HepG2 (cell line): ENCODE measurements around the gene SEPTIN12. TPM values are rescaled to one million over a fixed set of nuclear protein-coding genes. Genes with fewer than 3 reads are reported as not detected.

Source experiments
- E2F5 ChIP-seq: sonication (generic); formaldehyde crosslinking; conservative IDR thresholded peaks from 2 replicates; pipeline ENCODE4 v1.4.0; 2020; ENCODE audit warnings: missing genetic modification reagents
- EEA1 ChIP-seq: sonication (generic); formaldehyde crosslinking; IDR thresholded peaks from 2 replicates; pipeline ENCODE4 v1.5.1; 2020; ENCODE audit warnings: mild to moderate bottlenecking, missing genetic modification reagents, borderline replicate concordance
- ESRRA ChIP-seq: sonication (generic); formaldehyde crosslinking; IDR thresholded peaks from 2 replicates; pipeline ENCODE4 v1.5.1; 2020; ENCODE audit warnings: mild to moderate bottlenecking, low read depth, missing genetic modification reagents
- ETV6 ChIP-seq: sonication (generic); formaldehyde crosslinking; conservative IDR thresholded peaks from 2 replicates; pipeline ENCODE4 v1.4.0; 2020; ENCODE audit warnings: missing genetic modification reagents
- EZH2 ChIP-seq: conservative IDR thresholded peaks from 2 replicates; pipeline ENCODE4 v1.6.1; 2012; ENCODE audit warnings: mild to moderate bottlenecking, low read depth, low read length, moderate library complexity
- FOXC1 ChIP-seq: sonication (generic); formaldehyde crosslinking; IDR thresholded peaks from 2 replicates; pipeline ENCODE4 v1.8.0; 2022; ENCODE audit warnings: mild to moderate bottlenecking, missing genetic modification reagents, borderline replicate concordance
- GMEB1 ChIP-seq: sonication (generic); formaldehyde crosslinking; IDR thresholded peaks from 2 replicates; pipeline ENCODE4 v1.5.1; 2020; ENCODE audit warnings: missing genetic modification reagents, mild to moderate bottlenecking, borderline replicate concordance
- GMEB2 ChIP-seq: IDR thresholded peaks from 2 replicates; pipeline ENCODE4 v1.6.1; 2016; ENCODE audit warnings: missing biosample characterization, missing genetic modification reagents, low read depth
- HOXA7 ChIP-seq: sonication (generic); formaldehyde crosslinking; IDR thresholded peaks from 2 replicates; pipeline ENCODE4 v1.8.1; 2022; ENCODE audit warnings: mild to moderate bottlenecking, missing genetic modification reagents, moderate library complexity
- ISL2 ChIP-seq: sonication (generic); formaldehyde crosslinking; IDR thresholded peaks from 2 replicates; pipeline ENCODE4 v1.5.0; 2020; ENCODE audit warnings: missing genetic modification reagents
- JUN ChIP-seq: sonication (generic); formaldehyde crosslinking; IDR thresholded peaks from 2 replicates; pipeline ENCODE4 v1.4.0; 2020; ENCODE audit warnings: mild to moderate bottlenecking, missing genetic modification reagents
- NFYC ChIP-seq: IDR thresholded peaks from 2 replicates; pipeline ENCODE4 v1.6.1; 2016; ENCODE audit warnings: missing genetic modification reagents, missing compliant biosample characterization
- REPIN1 ChIP-seq: sonication (generic); formaldehyde crosslinking; IDR thresholded peaks from 2 replicates; pipeline ENCODE4 v1.8.0; 2022; ENCODE audit warnings: missing genetic modification reagents, low read depth, mild to moderate bottlenecking, borderline replicate concordance
- SNRNP70 ChIP-seq: fragments of 200-400 bp; formaldehyde crosslinking; IDR thresholded peaks from 2 replicates; pipeline ENCODE4 v1.6.1; 2017; ENCODE audit warnings: mild to moderate bottlenecking, low read depth, low read length, moderate library complexity
- TAF1 ChIP-seq: sonication (generic); formaldehyde crosslinking; IDR thresholded peaks from 2 replicates; pipeline ENCODE4 v1.4.0; 2020; ENCODE audit warnings: missing genetic modification reagents
- TRIM24 ChIP-seq: sonication (generic); formaldehyde crosslinking; IDR thresholded peaks from 2 replicates; pipeline ENCODE4 v1.8.0; 2022; ENCODE audit warnings: mild to moderate bottlenecking, missing genetic modification reagents
- ZKSCAN5 ChIP-seq: sonication (generic); formaldehyde crosslinking; IDR thresholded peaks from 2 replicates; pipeline ENCODE4 v1.5.1; 2020; ENCODE audit warnings: mild to moderate bottlenecking, missing genetic modification reagents
- ZNF577 ChIP-seq: sonication (generic); formaldehyde crosslinking; IDR thresholded peaks from 2 replicates; pipeline ENCODE4 v1.4.0; 2020; ENCODE audit warnings: mild to moderate bottlenecking, low read depth, missing genetic modification reagents, borderline replicate concordance
- ZNF850 ChIP-seq: sonication (generic); formaldehyde crosslinking; conservative IDR thresholded peaks from 2 replicates; pipeline ENCODE4 v1.9.0; 2021; ENCODE audit warnings: mild to moderate bottlenecking, missing genetic modification reagents
- ZSCAN21 ChIP-seq: sonication (generic); formaldehyde crosslinking; IDR thresholded peaks from 2 replicates; pipeline ENCODE4 v1.8.0; 2022; ENCODE audit warnings: mild to moderate bottlenecking, missing genetic modification reagents, moderate library complexity, borderline replicate concordance
- ZXDC ChIP-seq: sonication (generic); formaldehyde crosslinking; IDR thresholded peaks from 2 replicates; pipeline ENCODE4 v1.5.0; 2020; ENCODE audit warnings: mild to moderate bottlenecking, missing genetic modification reagents
- polyA plus RNA-seq, 8 experiments: library from polyadenylated mRNA; depleted of rRNA in 3 of 8; stranded (reverse) in 7 of 8; unstranded in 1 of 8; fragments of >200 nt; fragmentation: Illumina TruSeq in 4 of 8; extraction: Trizol in 4 of 8; gene quantifications; 2 replicates each; pipeline versions ENCODE4 v1.2.1 to v1.2.3, GENCODE V29; 2011 to 2016; ENCODE audit warnings: low read depth in 4 of 8, missing spikeins in 1 of 8, mixed read lengths in 1 of 8; ENCODE audit not compliant: insufficient read depth in 1 of 8
- total RNA-seq, 5 experiments: library from RNA; depleted of rRNA; stranded (reverse); fragments of >200 nt; fragmentation: Illumina TruSeq; extraction: Trizol; gene quantifications; 2 replicates each; pipeline ENCODE4 v1.2.3, GENCODE V29; 2016; ENCODE audit warnings: low read depth in 1 of 5
- TF ChIP-seq, protein P1 (sequence below): sonication (generic); formaldehyde crosslinking; IDR thresholded peaks from 2 replicates; pipeline ENCODE4 v1.4.0; 2020; ENCODE audit warnings: missing genetic modification reagents

SEPTIN12 gene
- total and polyA plus RNA-seq, 2 of the 13 experiments (the other 11 are each of a cell fraction or from before 2014, with no cell fraction given): 0.22 TPM; not detected in 1

DNA sequence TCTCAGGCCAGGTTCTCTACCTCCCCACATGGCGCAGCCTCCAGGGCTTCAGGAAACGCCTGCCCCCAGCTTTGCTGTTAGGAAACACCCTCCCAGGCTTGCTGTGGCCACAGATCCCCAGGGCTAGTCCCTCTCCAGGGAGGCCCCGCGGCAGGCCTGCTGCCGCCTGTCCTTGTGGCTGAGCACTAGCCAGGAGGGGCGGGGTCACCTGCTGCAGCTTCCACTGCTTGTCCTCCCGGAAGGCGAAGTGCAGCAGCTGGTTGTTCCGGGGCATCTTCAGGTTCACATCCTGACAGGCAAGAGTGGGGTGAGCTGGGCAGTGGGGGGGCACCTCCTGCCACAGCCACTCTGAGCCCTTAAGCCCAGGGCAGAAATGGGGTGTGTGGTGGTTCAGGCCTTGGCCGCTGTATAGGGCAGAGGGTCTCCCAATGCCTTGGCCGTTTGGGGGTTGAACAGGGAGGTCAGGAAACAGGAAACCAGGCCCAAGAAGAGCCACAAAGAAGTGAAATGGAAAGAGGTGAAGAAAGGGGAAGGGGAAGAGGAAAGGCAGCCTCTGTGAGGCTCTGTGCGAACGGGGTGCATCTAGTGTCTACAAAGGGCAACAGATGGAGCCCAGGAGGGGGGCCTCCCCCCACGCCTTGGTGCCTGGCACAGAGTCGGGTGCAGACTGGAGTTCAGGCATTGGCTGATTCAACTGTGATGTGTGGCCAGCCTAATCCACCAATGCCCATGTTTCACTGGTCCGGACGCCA lies 12.3 kb upstream of the SEPTIN12 start (continued):
- TF ChIP-seq FOXC1 (CRISPR knock-in tag) (no peak), ETV6 (no peak), TAF1 (CRISPR knock-in tag) (no peak), EEA1 (CRISPR knock-in tag) (no peak), ZNF850 (CRISPR knock-in tag) (no peak), ZXDC (CRISPR knock-in tag) (no peak), TRIM24 (CRISPR knock-in tag) (no peak), HOXA7 (CRISPR knock-in tag) (no peak), ZKSCAN5 (no peak), GMEB1 (CRISPR knock-in tag) (no peak), JUN (CRISPR knock-in tag) (no peak), E2F5 (CRISPR knock-in tag) (no peak), ZNF577 (CRISPR knock-in tag) (no peak), ISL2 (CRISPR knock-in tag) (no peak), NFYC (no peak), ZSCAN21 (CRISPR knock-in tag) (no peak), ESRRA (CRISPR knock-in tag) (no peak), EZH2 (no peak), GMEB2 (CRISPR knock-in tag) (no peak), REPIN1 (CRISPR knock-in tag) (no peak), SNRNP70 (no peak)
- TF ChIP-seq, protein P1, sequence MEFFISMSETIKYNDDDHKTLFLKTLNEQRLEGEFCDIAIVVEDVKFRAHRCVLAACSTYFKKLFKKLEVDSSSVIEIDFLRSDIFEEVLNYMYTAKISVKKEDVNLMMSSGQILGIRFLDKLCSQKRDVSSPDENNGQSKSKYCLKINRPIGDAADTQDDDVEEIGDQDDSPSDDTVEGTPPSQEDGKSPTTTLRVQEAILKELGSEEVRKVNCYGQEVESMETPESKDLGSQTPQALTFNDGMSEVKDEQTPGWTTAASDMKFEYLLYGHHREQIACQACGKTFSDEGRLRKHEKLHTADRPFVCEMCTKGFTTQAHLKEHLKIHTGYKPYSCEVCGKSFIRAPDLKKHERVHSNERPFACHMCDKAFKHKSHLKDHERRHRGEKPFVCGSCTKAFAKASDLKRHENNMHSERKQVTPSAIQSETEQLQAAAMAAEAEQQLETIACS: no peak
